HG03097 (cell line): Measurements from ENCODE around the gene GFER.
A peak's percentile ranks its signal among the peaks of the same experiment; 100 is the strongest.
"Not testable (repeated sequence)": the region's sequence is repeated elsewhere in the genome, so short reads cannot be mapped to it uniquely, and the experiment has no call there.

Source experiments
- ATAC-seq: cut with Tn5 transposase; IDR thresholded peaks from one replicate; pipeline ENCODE4 v1.9.1; 2021; ENCODE audit not compliant: unreplicated experiment, low FRiP score

Gene GFER

DNA sequence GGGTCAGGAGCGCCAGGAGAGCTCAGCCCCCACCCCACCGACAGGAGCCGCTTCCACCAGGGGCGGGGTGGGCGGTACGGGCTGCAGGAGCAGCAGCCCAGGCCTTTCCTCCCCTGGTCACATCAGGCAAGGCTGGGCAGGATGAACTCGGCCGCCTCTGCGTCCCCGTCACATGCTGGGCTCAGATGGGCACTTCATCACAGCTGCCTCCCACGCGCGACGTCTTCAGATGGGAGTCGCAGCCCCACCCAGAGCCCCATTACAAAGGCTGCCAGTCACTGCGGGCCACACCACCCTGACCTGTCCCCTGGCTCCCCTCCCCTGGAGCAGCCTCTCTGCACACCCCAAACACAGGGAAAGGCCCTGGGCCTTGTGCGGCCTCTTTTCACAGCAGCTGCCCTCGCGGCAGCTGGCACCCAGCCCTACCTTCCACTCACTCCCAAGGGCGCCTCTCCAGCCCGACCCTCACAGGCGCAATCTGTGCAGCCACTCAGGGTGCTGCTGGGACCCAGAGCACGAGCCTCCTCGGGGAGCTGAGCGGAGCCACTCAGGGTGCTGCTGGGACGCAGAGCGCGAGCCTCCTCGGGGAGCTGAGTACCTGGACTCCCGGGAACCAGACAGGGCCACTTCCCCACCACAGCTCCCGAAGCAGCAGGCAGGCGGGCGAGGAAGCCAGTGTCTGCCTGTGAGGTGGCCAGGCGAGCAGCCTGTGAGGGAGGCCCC is 21.0 kb downstream of the GFER start:
- no peak for ATAC-seq

- no peak for ATAC-seq
Observed at GRCh38 chr16:2005646-2006045, 21.7 kb downstream of the GFER start.

DNA sequence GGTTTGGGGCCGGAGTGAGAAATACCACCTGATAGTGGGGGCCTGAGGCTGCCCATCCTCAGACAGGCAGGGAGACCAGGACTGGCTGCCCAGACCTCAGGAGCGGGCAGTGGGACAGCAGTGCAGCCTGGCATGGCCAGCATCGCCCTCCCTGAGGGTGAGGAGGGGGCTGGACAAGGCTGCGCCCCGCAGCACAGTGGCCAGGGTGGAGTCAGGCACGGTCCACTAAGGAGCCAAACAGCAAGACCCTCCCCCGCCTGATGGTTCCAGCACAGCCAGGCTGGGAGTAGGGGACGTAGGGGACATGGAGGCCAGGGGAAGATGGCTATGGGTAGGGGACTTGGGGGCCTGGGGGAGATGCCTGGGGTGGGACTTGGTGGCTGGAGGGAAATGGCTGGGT is 22.3 kb downstream of the GFER start:
- ATAC-seq = no peak

DNA sequence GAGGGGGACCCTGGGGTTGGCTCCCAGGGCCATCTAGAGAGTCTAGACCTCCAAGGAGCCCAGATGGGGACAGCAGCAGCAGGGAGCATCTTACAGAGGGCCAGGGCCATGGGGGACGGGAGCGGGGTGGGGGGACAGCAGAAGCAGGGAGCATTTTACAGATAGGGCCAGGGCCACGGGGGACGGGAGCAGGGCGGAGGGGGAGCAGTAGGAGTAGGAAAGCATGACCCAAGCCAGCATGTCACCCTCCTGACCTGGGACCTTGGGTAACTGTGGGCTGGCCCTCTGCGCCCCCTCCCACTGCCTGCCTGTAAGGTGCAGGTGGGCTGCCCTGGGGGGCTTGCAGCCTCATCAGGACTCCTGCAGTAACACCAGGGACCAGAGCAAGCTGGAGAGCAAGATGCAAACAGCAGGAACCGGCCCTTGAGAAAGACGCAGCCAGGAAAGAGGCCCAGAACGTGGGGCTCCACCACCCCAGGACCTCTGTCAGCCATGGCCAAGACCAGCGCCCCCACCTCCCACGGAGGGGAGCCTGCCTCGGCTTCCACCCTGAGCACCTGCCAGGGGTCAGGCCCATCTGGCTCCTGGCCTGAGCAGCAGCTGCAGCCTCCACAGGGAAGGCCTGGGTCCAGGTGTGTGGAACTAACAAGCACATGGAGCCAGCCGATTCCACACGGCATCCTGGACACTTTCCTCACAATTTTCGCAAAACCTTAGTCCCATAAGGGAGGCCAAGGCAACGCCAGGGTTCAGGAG is 23.3 kb downstream of the GFER start:
- no peak for ATAC-seq

DNA sequence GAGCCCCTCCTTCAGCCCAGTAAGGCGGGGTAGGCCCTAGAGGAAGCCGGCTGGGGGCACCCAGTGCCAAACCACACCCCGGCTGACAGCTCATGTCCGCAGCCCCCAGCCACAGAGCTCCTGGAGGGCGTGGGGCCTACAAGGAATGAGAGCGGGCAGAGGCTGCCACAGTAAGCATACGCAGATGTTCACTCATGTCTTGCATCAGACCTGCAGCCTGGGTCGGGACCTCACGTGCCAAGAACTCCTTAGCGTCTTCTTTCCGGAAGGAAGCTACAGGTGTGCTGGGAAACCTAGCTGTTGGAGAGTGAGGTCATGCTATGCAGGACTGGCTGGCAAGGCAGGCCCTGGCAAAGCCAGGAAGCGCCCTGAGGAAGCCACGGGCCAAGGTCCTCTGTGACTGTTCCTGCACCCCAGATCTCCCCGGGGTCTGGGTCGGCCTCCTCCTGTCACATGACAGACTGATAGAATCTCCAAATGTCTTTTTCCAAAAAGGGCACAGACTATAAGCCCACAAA is 24.1 kb downstream of the GFER start:
- ATAC-seq = no peak

- no peak for ATAC-seq
Observed at GRCh38 chr16:2008631-2009163, 24.7 kb downstream of the GFER start.

DNA sequence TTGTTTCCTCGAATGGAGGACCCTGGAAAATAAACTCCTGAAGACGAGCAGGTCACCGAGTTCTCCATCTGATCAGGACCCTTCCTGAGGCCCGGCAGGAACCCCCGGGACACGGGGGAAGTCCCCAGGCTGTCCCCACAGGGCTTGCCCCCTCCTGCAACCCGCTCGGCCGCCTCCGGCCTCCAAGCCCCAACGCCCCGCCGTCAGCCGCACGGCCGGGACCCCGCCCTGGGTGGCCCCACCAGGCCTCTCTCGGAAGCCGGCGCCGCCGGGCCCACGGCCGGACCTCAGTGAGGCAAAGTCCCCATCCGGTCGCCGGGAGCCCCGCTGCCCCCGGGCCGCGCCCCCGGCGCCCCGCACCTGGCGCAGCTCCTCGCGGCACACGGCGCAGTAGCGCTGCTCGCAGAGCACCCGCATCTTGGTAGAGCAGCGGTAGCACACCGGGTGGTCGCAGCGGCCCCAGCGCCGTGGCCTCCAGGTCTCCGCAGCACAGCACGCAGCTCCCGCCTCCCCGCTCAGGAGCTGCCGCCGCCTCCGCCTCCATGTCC is 25.2 kb downstream of the GFER start:
- peak; percentile 23 for ATAC-seq

DNA sequence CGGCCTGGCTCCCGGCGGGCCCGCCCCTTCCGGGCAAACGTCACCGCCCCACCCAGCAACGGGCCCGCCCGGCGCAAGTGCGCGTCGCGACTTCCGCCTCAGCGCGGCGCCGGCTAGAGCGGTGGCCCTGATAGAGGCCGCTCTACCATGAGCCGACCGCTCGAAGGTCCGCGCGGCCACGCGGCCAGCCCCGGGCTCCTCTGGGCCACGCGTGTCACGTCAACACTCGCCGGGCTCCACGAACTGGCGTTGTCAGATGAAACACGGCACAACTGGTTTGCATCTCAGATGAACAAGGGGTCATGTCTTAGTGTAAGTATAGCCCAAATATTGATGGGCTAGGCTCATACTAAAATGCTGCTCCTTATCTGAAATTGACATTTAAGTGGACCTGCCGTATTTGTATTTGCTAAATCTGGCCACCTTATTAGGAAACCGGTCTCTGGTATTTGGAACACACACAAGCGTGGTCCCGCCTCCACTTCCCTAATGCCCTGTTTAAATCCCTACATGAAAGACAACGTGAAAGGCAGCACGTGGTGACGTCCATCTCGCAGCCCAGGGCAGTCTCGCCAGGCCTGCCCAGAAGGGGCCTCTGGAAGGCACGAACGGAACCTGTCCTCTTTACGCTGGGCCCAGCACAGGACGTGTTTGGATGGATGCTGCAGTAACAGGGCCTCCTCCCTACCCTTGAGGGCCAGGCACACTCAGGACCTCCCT is 26.0 kb downstream of the GFER start, which contains the start of gene ZNF598:
TSS of gene ZNF598 (minus strand) at position 31 of the 720 bp plus-strand sequence.
- ATAC-seq = peak; percentile 62

GRCh38 chr16:2011726-2012125 is 27.7 kb downstream of the GFER start:
- ATAC-seq = not testable (repeated sequence)

DNA sequence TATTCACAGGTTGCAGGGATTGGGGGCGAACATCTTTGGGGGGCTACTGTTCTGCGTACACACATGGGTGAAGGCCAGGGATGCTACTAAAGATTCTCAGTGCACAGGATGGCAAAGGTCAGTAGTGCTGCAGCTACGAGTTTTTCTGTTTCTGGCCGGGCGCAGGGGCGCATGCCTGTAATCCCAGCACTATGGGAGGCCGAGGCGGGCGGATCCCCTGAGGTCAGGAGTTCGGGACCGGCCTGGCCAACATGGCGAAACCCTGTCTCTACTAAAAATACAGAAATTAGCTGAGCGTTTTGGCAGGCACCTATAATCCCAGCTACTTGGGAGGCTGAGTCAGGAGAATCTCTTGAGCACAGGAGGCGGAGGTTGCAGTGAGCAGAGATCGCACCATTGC is 29.5 kb downstream of the GFER start:
- ATAC-seq = no peak

GRCh38 chr16:2015117-2015946 is 31.3 kb downstream of the GFER start:
- ATAC-seq = no peak

- ATAC-seq = no peak
Observed at GRCh38 chr16:2015947-2016208, 31.9 kb downstream of the GFER start.

GRCh38 chr16:2016407-2016922 is 32.5 kb downstream of the GFER start:
- ATAC-seq = no peak

DNA sequence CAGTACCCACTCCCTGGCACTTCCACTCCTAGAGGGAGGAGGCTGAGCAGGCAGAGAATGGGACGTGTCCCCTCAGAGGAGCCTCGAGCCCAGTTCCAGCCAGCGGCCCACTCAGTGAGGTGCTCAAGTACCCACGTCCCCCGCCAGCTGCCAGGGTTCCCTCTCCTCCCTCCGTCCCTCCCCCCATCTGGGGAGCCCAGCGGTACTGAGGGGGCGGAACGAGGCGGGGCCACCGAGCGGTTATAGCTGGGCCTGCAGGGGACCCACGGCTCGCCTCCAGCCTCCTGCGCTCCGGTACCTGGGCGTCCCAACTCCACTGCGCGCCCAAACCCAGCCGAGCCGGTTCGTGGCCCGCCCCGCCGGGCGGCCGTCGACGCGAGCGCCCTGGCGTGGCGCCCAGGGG is 35.5 kb downstream of the GFER start, which contains the start of gene NPW:
TSS of gene NPW (plus strand) at position 268 of the 403 bp plus-strand sequence.
- no peak for ATAC-seq

DNA sequence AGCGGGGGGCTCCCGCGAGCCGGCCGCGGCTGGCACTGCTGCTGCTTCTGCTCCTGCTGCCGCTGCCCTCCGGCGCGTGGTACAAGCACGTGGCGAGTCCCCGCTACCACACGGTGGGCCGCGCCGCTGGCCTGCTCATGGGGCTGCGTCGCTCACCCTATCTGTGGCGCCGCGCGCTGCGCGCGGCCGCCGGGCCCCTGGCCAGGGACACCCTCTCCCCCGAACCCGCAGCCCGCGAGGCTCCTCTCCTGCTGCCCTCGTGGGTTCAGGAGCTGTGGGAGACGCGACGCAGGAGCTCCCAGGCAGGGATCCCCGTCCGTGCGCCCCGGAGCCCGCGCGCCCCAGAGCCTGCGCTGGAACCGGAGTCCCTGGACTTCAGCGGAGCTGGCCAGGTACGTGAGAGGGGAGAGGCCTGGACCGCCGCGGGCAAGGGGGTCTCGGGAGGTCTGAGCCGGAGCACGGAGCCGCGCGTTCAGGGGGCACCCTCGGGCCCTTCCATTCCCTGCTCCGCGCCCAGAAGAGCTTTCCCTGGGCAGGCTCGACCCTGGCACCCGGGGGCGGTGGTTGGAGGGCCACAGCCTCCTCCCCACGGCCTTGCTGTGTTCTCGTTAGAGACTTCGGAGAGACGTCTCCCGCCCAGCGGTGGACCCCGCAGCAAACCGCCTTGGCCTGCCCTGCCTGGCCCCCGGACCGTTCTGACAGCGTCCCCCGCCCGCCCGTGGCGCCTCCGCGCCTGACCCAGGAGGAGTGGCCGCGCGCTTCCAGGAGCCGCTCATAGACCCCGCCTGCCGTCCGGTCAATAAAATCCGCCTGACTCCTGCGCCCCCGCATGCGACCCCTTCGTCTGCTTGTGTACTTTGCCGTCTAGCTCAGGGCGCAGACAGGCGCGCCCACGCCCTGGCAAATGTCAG is 36.2 kb downstream of the GFER start:
- no peak for ATAC-seq

DNA sequence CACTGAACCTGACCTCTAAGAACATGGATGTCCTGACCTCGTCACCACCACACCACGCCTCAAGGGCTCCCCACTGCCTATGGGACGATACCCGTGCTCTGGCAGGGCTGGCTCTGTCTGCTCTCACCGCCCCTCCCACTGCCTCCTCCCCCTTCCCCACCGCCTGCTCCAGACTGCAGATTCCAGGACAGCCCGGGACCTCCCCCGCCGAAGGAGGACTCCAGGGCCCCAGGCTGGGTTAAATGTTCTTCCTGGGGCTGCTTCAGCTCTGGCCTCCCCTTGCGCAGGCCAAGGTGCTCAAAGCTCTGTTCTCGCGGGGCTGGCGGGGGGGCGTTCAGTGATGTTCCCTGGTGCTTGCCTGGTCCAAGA is 38.7 kb downstream of the GFER start:
- no peak for ATAC-seq

DNA sequence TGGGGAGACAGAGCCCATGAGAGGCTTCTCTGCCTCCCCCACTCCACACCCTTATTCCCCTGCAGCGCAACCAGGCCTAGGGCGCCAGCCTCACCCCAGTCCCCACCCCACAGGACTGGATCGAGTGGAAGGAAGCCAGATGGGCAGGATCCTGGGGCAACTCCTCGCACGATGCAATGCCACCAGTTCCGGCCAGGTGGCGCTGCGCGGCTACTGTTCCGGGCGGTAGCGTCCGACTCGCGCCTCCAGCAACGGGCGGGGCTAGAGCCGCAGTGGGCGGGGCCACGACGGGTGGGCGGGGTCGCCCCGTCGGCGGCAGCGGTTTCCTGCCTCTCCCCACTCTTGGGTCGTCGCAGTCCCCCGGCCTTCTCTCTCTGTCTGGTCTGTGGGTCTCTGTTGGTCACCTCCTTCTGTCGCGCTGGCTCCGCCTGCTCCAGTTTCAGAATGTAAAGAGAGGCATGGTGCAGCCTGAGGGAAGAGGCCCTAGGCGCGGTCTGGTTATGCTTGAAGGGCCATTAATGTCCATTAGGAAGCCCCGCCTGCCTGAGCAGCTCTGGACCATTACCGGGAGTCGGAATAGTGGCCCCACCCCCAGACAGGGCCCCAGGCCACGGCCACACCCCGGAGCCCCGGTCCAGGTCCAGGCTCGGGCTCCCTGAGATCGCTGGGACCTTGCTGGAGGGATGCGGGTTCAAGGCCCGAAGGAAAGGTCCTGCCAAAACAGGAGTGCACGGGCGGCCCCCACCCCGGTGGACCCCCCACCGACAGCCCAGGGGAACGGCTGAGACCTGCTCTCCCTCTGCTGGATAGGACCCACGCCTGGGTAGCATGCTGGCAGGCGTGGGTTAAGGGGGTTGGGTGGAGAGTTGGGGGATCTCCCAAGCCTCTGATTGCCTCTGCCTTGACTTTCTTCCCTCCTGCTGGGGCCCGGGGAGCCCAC is 39.4 kb downstream of the GFER start:
- ATAC-seq = no peak

- ATAC-seq = no peak
Observed at GRCh38 chr16:2024032-2024420, 40.0 kb downstream of the GFER start.
